HG03045 (cell line): ENCODE data around the gene FAT1.

Experiments
- ATAC-seq: cut with Tn5 transposase; IDR thresholded peaks from one replicate; pipeline ENCODE4 v1.9.1; 2021; ENCODE audit warnings: mild to moderate bottlenecking, moderate library complexity; ENCODE audit not compliant: unreplicated experiment

Gene FAT1

DNA sequence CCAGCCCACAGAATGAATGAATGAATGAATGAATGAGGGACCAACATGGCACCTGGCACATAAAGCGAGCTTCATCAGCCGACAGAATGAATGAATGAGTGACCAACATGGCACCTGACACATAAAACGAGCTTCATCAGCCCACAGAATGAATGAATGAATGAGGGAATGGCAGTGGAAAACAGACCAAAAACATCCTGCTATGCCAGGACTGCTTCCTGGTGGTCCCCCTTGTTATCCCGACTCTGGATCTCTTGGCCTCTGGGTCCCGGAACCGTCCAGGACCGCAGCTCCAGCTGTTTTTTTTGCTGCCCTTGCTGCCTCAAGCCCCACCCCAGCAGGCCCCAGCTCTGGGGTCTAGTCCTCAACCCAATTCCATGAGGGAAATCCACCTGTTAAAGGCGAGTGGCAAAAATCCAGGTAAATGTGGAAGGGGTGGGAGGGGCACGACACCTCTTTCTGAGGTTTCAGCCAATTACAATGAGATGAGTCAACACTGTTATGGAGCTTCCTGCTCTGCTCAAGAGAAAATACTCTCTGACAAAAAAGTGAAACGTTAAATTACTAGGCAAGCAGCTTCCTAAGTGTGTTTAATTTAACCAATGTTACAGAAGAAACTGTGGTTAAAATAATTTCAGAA is 96.3 kb downstream of the FAT1 start:
- no peak for ATAC-seq

DNA sequence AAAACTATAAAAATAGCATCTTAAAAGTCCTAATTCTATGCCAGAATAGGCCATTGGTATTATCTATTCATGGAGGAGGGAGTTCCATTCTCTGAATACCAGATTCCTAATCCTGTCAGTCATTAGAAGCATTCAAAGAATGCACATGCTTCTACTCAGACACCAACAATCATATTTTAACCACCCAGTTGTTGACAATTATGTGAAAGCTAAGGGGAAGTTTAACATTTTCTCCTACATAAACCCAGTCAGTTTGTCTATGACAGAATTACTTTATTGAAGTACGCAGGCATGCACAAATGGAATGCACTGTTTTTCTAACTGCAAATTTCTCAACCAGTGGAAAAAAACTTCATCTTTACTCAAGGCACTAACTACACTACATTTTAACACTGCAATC is 98.7 kb downstream of the FAT1 start:
- no peak for ATAC-seq

- ATAC-seq = no peak
These were observed 100.1 kb downstream of the FAT1 start for GRCh38 chr4:186623546-186623945.

GRCh38 chr4:186622788-186623464 is 100.7 kb downstream of the FAT1 start:
- ATAC-seq = no peak

GRCh38 chr4:186621959-186622553 is 101.6 kb downstream of the FAT1 start:
- no peak for ATAC-seq

DNA sequence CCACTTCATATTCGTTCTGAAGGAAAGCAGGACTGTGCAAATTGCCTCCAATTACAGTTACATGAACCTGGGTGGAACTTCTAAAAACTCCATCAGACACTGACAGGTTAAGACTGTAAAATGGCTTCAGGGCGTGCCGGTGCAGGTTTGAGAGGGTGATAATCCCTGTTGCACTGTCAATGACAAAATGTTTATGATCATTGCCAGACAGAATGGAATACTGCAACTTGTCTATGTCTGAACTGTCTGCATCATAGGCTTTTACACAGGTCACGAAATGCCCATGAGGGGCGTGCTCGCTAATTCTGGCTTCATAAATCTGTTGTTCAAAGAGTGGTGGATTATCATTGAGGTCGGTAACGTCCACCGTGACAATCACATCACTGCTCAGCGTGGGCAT is 104.6 kb downstream of the FAT1 start:
- ATAC-seq = no peak

DNA sequence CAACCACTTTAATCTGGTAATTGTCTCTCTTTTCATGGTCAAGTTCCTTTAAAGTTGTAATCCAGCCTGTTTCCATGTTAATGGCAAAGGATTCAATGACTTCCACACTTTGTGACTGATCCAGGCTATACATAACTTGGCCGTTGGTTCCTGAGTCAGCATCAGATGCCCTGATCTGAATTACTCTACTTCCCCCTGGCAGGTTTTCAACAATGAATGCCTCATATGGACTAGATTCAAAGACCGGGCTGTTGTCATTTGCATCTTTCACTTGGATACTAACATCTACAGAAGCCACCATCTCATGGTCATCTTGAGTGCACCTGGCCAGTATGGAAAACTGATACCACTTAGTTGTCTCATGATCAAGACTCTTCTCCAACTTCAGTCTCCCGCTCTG is 105.7 kb downstream of the FAT1 start:
- ATAC-seq = no peak

- no peak for ATAC-seq
These were observed 116.2 kb downstream of the FAT1 start for GRCh38 chr4:186607490-186607889.

DNA sequence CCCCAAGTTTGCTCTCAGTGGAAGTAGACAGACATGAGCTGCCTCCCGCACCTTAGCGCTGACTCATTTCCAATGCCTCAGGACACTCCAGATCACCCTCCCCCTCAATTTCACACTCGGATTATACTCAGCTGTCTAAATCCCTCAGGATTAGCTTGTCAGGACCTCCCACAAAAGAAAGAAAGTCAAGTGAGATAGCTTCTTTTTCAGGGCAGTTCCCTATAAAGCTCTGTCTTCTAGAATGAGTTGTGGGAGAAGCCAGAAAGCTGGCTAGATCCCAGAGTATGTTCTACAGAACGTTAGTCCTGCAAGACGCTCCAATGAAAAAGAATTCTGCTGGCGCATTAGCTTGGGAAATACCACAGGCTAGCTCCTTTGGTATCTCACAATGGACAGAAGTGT is 117.1 kb downstream of the FAT1 start:
- ATAC-seq = no peak

DNA sequence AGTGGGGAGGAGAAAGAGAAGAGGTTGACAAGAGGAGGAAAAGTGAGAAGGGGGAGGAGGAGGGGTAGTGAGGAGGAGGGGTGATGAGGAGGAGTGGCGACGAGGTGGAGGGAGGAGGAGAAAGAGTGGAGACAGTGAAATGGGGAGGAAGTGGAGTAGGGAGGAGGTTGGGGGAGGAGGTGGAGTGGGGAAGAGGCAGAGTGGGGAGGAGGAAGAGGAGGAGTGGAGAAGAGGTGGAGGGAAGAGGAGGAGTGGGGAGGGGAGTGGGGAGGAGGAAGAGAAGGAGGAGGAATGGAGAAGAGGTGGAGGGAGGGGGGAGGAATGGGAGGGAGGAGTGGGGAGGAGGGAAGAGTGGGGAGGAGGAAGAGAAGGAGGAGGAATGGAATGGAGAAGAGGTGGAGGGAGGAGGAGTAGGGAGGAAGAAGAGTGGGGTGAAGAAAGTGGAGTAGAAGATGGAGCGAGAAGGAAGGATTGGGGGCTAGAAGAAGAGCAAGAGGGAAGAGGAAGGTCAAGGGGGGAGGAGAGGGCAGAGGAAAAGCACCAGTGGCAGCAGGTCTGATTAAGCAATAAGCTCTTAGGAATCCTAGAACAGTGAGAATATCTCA is 118.3 kb downstream of the FAT1 start:
- ATAC-seq = no peak

DNA sequence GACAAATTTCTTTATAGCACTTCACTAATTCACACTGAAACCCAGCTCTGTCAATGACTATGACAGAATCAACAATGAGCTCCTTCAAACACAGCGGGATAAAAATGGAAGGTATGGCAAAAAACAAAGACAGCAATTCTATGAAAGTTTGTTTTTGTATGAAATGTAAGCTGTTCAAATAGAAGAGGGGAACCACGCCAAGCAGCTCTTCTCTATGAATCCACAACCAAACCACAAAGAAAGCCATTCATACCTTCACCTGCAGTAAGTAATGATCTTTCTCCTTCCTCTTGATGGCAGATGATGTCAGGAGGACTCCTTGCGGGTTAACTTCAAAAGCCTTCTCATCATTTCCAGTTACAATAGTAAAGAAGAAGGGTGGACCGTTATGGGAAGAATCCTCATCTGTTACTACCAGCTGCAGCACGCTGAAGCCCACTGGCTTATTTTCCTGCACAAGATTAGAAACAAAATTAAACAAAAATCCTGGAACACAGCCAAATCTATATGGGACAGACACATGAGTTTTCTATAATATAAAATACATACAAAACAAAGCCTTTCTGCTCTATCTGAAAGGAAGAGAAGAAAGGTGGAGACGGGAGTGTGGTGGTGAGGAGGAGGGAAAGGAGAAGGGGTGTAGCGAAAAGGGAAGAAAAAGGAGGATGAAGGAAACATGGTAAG is 119.4 kb downstream of the FAT1 start:
- ATAC-seq = no peak

GRCh38 chr4:186602978-186603377 is 120.7 kb downstream of the FAT1 start:
- no peak for ATAC-seq

GRCh38 chr4:186599483-186599882 is 124.2 kb downstream of the FAT1 start:
- no peak for ATAC-seq

- ATAC-seq = no peak
These were observed 125.0 kb downstream of the FAT1 start for GRCh38 chr4:186598686-186599085.

- no peak for ATAC-seq
These were observed 126.7 kb downstream of the FAT1 start for GRCh38 chr4:186596850-186597390.

- ATAC-seq = no peak
These were observed 127.3 kb downstream of the FAT1 start for GRCh38 chr4:186596346-186596745.

DNA sequence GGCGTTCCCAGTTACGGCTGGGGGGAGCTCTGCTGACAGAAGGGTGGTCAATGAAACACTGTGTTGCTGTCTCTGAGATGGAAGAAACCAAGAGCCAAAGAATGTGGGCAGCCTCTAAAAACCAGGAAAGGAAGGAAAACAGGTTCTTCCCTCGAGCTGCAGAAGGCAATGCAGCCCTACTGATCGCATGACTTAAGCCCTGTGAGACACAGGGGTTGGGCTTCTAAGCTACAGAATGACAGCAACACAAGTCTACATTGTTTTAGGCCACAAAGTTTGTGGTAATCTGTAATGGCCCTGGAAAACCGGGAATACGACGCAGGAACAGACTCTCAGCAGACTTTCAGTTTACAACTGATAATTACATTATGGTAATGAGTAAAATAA is 130.1 kb downstream of the FAT1 start:
- ATAC-seq = no peak

- ATAC-seq = no peak
These were observed 130.6 kb downstream of the FAT1 start for GRCh38 chr4:186592966-186593586.

DNA sequence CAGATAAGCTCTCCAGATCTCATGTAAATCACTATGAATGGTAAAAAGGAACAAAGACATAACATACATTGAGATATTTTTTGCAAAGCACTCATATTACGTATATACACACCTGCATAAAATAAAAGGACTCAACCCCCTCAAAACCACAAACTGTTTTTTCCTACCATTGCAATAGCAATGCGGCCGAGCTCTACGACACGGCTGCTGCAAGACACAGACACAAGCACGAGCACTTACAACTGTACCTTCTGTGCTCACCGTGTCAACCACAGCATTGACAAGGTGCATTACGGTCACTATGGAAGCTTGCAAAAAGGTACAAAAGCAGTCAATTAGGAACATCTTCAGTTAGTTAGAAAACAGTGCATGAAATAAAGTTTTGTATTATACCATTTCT is 131.2 kb downstream of the FAT1 start:
- ATAC-seq = no peak

DNA sequence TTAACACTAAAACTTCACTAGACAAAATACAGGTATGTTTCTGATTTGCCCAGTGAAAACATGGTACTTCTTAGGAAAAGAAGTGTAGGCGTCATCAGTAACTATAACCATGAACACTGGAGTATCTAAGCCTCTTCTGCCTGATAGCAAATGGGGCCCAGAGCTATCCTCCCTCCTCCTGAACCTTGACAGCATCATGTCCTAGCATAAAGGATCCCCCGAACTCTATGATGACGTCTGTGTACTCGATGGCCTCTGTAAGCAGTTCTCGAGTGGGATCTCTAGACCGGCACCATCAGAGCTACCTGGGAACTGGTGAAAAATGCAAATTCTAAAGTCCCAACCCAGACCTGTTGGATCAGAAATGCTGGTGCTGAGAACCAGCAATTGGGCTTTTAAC is 132.0 kb downstream of the FAT1 start:
- no peak for ATAC-seq

DNA sequence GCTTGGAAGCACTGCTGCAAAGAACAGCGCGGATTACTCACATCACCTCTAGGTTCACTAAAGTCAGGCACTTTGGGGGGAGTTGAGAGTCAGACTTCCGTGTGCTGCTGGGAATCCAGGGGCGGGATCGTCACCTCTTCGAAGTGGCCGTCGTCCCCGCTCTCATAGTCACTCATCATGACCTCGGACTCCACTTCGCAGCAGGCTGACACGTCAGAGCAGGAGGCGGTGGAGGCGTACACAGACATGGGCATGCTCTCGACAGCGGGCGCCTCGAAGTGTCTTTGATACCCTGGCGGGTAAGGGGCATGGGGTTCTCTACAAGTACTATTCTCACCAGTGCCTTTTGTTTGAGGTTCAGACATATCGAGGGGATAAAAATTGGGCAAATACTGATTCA is 135.2 kb downstream of the FAT1 start:
- no peak for ATAC-seq
